GM19043 (cell line): ENCODE measurements around the gene RPL9.
"Not testable (repeated sequence)": the region's sequence is repeated elsewhere in the genome, so short reads cannot be mapped to it uniquely, and the experiment has no call there.

Source experiments
- ATAC-seq: cut with Tn5 transposase; IDR thresholded peaks from one replicate; pipeline ENCODE4 v1.9.1; 2021; ENCODE audit warnings: low read depth; ENCODE audit not compliant: unreplicated experiment

RPL9 gene

DNA sequence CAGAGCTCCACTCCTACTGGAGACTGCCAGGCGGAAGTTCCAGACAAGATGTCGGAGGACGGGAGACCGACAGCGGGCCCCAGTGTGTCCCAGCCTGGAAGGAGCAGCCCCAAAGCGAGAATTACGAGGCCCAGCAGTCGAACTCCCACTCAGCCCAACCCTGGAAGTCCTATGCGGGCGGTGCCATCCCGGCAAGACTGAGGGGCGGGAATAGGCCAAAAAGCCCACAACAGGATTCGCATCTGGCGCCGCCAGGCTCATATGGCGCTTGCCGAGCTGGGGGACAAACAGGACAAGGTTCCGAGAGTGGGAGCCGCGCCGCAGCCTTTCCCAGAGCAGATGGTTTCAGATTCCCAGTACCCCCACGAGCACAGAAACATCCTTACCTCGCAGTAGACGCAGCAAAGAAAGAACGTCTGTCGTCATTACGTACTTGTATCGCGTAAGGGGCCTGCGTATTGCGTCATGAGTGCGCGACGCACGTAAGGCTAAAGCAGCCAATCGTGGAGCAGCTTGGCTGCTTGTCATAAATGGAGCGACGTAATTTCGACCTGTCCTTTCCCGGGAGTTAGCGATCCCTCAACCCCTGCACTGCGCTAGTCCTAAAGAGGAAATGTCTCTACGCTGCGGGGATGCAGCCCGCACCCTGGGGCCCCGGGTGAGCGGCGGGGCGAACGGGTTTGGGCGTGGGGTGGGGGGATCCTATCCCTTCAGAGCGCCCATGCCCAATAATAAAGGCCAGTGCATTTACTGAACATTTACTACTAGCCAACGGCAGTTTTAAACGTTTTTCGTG, at the start of gene RPL9, which contains the start of gene LIAS:
Gene RPL9, minus strand, starts transcription at position 418 of the 796 bp plus-strand sequence. CDS start 483 bp downstream, outside the sequence.
Gene LIAS, plus strand, starts transcription at position 552 of the 796 bp plus-strand sequence. Its CDS starts 62 bp downstream, at position 614.
- ATAC-seq, result peak; percentile 77

DNA sequence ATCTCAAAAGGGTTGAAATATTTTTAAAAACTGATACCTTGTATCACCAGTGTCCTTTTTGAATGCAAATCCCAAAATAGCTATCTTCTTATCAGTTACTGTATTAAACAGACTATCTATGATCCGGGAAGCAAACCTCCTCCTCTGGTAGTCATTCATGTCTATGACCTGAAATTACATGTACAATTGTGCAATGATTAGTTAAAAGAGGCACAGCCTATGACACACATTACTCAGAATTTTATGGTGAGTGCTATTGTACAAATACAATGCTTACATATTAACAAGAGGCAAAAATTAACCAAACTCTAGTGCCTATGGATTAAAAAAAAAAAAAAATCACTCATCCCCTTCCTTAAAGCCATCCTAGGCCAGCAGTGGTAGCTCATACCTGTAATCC, 46.9 kb upstream of the RPL9 start:
- ATAC-seq, result no peak

DNA sequence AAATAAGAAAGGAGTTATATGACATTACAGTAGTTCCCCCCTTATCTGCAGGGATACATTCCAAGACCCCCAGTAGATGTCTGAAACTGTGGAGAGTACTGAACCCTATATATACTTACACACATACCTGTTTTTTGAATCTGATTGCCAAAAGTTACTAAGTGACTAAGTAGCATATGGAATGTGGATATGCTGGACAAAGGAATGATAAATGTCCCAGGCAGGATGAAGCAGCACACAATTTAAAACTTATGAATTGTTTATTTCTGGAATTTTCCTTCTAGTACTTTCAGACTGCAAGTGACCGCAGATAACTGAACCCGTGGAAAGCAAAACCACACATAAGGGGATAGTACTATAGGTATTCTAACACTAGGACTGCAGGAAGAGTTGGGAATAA, 45.8 kb upstream of the RPL9 start:
- no peak for ATAC-seq

DNA sequence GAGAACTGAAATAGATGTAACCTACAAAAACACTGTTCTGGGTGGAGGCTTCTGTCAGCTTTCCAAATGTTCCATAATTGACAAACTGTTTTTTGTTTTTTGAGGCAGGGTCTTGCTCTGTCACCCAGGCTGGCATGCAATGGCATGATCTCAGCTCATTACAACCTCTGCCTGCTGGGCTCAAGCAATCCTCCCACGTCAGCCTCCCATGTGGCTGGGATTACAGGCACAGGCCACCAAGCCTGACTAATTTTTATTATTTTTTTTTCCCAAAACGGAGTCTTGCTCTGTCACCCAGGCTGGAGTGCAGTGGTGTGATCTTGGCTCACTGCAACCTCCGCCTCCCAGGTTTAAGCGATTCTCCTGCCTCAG, 43.9 kb upstream of the RPL9 start:
- not testable (repeated sequence) for ATAC-seq

DNA sequence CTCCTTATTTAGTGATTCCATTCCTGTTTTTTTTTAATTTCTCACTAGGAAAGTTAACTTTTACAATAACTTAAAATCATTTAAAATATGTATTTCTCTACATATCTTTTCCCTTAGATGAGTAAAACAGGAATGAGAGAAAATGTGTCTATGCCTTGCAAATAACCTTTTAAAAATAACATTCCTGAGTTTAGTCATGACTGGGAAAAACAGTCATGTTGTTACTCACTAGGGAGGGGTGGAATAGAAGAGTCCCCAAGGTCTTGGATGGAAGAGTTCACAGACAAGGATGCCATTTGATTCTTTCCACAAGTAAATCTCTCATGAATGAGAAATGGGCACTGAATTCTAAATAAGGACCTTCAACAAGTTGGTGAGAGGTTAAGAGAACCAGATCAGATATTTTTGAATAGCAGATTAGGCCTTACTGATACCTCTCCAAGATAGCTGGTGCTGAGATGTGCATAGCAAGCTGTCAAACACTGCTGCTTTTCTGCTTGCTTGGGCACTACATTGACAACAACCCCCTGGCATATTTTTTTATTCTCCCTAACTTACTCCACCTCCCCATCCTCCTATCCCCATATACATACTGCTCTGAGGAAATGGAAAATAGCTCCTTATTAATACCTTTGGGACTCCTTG, 43.4 kb upstream of the RPL9 start:
- ATAC-seq, result no peak

DNA sequence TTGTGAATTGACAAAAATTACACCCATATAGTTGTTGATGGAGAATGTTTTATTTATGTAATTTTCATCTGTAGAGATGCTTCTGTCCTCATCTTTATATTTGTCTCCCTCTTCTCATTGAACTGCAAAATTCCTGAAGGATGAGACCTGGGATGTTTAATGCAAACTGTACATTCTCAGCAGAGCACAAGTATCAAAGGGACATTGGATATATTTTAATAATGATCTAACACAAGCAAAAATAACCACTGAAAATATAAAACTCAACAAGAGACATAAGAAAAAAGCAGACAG, 40.0 kb upstream of the RPL9 start:
- no peak for ATAC-seq

DNA sequence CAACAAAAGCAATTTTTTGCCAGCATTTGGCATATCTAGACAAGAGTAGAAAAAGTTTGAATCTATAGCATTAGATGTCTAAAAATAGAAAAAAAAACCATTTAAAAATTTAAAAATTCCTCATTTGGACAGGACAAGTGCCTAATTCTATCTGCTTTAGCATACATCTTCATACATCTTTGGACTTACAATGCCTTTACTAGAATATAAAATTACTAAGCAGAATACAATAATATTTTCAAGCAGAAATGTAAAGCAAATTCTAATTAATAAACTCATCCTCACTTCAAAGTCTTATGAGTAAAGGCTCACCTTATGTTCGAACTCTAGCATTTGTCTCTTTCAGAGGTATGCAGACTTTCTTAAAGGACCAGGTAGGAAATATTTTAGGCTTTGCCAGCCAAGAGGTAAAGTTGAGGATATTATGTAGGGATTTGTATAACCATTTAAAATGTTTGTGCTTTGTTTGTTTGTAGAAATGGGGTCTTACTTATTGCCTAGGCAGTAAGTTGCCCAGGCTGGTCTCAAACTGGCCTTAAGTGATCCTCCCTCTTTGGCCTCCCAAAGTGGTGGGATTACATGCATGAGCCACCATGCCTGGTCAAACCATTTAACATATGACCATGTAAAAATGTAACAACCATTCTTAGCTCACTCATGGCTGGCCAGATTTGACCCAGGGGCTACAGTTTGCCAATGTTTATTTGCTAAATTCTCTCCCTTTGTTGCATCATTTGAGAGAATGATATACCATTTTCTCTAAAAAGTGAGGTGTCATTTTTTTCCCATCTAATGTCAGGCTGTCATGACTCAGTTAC, 39.4 kb upstream of the RPL9 start:
- ATAC-seq, result no peak

DNA sequence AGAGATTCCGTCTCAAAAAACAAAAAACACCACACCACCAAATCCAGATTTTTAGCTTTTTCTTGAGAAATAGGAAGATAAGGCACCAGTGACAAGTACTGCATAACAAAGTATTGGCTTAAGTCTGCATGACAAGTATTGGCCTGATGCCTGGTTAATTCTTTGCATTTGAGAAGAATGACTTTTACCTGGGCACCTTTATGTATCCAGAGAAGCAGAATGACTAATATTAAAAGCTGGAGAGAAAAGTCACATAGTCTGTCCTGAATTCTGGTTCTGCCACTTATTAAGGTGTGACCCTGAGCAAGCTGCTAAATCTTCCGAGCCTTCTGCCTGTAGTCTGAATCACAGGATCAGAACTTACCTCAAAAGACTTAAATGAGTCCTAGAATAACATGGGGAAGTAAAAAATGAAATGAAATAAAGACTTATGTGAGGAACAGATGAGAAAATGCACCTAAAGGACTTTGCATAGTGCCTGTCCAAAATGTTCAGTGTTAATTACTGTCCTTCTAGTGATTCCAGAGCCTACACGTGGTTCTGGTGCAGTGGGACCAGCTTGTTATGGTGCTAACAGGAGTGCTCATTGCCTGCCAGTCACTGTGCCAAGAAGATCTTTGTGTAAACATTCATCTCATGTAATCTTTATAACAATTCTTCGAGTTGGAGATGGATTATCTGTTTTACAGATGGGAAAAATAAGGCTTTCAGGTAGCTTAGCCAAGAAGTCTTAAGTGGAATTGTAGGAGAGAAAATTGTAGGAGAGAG, 36.9 kb upstream of the RPL9 start:
- no peak for ATAC-seq

DNA sequence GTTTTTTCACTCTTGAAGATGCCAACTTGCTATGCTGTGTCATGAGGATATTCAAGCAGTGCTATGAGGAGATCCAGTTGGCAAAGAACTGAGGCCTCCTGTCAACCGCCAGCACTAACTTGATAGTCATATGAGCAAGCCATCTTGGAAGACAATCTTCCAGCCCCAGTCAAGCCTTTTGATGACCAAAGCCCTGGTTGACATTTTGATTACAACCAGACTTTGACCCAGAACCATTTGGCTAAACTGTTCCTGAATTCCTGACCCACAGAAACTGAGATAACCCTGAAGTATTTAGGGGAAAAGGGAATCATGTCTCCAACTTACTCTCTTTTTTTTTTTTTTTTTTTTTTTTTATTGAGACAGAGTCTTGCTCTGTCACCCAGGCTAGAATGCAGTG, 35.6 kb upstream of the RPL9 start:
- ATAC-seq, result no peak

DNA sequence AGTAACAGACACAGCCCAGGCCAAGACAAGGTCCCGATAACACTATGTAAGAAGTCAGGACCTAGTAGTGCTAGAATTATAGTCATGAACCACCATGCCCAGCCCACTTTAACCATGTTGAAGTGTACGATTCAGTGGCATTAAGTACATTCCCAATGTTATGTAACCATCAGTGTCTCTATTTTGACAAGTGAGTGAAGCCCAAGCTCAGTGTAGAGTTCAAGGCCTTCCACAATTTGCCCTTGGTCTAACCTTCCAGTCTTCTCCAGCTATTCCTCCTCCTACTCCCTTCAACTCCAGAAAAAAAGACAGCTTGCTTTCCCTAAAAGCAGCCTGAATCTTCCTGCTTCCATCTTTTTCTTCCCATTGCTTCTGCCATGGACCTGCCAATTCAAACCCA, 31.6 kb upstream of the RPL9 start:
- ATAC-seq, result no peak

DNA sequence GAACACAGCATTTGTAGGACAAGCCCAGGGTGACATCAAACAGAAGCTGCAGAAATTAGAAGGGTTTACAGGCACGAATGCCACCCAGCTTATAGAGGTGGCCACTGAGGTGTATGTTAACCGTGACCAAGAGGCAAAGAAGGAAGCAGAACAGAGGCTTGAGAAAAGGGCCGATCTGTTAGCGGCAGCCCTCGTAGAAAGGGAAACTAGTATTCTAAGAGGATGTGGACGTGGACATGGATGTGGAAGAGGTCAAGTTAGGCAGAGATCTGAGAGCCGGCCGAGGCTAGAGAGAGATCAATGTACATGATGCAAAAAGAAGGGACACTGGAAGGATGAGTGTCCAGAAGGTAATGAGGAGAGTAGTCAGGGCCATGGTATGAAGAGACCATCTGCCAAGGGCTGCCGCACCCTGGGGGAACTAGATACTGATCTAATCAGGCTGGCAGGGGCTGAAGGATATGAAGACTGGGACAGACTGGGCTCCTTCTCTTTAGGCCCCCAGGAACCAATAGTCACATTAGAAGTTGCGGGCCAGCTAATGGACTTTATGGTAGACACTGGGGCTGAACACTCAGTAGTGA, 27.6 kb upstream of the RPL9 start:
- ATAC-seq, result no peak

DNA sequence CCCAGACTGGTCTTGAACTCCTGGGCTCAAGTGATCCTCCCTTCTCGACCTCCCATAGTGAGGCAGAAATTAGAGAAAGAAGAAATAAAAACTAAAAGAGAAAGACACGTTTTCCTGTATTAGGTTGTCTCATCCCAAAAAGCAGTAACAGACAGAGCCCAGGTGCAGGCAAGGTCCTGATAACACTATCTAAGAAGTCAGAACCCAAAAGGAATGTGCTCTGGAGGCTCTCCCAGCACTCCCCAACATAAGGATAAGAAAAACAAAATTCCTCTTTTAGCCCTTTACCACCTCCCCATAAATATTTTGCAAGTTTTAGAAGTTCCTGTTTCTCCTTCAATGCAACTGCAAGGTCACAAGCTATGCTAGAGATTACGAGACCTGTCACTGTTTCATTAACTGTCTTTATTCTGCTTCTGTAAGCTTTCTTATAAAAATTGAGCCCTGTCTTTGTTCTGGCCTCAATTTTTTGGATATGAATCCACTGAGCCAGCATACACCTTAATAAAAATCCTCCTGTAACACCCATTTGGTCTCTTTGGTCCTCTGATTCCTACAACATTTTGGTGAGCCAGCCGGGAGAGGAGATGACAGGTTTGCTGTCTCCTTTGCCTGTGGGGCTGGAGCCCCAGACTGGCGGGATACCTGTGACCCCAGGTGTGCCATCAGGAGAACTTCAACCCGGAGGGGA, 26.0 kb upstream of the RPL9 start:
- no peak for ATAC-seq

DNA sequence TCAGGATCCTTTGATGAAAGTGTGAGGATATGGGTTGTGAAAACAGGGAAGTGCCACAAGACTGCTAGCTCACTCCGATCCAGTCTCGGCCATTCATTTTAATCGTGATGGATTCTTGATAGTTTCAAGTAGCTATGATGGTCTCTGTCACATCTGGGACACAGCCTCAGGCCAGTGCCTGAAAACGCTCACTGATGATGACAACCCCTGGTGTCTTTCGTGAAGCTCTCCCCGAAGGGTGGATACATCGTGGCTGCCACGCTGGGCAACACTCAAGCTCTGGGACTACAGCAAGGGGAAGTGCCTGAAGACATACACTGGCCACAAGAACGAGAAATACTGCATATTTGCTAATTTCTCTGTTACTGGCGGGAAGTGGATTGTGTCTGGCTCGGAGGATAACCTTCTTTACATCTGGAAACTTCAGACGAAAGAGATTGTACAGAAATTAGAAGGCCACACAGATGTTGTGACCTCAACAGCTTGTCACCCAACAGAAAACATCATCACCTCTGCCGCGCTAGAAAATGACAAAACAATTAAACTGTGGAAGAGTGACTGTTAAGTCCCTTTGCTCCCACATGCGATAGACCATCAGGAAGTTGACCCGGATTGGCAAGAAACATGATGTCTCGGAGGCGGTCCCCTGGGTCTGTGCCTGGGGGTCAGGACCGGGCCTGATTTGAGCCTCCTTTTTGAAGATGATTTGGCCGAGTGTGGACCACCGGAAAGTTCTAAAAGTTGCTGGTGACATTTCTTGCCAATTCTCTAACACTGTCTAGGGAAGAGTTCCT, 22.4 kb upstream of the RPL9 start:
- no peak for ATAC-seq

DNA sequence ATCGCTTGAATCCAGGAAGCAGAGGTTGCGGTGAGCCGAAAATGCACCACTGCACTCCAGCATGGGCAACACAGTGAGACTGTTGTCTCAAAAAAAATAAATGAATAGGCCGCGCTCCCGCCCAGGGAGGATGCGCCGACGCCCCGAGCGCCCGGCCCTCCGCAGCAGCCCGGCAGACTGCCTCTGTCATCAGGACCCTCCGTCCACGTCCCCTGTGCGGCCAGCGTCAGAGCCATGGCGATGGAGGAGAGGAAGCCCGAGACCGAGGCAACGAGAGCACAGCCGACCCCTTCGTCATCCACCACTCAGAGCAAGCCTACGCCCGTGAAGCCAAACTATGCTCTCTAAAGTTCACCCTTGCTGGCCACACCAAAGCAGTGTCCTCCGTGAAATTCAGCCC, 21.5 kb upstream of the RPL9 start:
- ATAC-seq, result no peak

DNA sequence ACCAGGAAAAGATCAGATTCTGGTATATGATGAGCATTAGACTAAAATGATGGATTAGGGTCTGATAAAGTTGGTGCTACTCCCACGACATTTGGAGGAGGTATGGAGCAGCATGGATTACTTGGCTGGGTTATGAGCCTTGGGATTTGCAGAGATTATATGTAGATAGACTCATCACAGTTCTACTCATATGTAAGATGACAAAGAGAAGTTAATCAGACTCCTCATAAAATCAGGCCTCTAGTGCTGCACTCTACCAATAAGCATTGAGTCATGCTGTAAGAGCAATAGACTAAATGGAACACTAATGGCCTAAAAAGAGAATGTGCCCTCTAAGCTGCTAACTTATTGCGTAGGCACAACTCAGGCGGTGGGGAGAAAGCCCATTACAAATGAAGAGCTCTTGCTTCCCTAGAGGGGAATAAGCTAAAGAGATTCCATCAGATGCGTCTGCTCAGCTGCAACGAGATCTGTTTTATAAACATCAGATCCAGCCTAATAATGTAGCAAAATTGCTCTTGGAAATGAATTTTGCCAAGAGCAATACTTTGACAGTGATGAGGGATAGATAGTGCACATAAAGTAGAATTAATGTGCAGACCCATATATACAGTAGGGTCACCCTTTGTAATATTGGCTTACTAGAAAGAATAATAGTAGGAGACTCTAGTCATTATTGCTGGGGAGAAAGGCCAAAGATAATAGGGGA, 17.6 kb upstream of the RPL9 start:
- ATAC-seq, result no peak

DNA sequence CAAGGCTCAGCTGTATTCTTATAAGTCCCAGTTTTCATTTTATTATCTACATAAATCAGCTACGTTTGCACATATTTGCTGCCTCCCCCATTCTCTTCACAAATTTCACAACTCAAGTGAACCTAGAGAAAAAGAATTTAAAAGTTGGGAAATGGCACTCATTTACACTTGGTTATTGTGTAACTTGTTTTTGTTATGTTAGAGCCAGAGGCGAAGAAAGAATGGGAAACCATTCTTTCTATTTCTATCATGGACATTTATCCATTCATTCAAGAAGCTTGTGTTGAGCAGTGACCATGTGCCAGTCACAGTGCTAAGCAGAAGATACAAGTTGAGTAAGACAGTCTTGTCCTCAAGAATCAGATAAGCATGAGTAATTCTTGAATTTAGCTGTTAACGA, 13.7 kb upstream of the RPL9 start:
- ATAC-seq, result no peak

DNA sequence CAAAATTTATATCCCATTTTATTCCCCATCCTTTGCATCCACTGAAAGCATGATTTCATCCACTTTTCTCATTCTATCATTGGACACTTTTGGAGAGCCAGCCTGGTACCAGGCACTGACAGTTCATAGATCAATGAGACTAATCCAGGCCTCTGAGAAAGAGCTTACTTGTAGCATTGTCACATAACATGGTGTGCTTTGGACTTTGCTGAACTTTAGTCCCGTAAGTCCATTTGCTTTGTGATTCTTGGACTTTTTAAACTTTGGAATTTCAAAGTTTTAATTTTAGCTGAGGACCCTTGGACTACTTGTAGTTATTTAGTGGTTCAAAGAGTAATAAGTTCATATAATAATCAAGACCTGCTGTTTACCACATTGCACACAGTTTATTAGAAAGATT, 11.7 kb upstream of the RPL9 start:
- no peak for ATAC-seq

DNA sequence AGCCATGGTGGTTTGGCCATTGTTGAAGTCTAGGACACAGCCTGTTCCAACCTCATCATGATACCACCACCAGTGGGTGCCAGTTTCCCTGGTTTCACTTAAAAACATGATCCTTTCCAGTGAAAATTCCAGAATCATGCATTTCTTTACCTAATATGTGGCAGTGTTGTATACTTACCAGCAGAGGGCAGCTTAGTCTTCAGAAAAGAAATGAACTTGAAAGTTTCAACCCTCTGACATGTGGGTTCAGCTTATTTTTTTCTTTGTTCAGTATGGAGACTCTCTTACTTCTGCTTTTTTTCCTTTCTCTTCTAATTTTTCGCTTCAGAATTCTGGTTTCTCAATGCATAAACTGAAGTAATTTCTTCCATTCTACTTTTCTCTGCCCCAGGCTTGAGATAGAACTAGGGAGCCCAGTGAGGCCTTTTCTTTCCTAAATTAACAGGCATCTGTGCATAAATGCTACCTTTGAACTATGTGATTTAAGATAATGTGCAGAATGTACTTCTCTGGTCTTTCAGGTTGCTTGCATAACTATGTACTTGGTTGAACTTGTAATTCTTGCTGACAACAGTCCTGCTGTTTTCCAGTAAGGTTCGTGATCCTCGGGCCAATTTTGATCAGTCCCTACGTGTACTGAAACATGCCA, 10.8 kb upstream of the RPL9 start:
- peak; percentile 75 for ATAC-seq
